ENCODE data around the gene RBMS3.

DNA sequence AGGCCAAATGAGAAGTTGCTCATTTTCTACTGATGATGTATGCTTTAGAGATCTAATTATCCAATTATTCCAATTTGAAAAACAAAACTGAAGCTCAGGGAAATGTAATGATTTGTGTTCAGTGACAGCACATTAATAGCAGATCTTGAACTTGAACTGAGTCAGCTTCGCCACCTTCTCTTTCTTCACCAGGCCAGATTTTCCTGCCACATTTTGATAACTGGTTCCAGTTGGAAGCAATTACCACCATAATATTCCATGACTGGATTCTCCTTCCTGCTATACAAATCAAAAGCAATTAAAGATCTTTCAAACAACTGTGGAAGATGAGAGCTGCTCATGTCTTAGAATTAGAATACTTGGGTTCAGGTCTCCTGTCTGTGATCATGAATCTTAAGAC is 334.1 kb downstream of the RBMS3 start:
- no peak for TF ChIP-seq ARNT (IDR thresholded peaks at IDR 0.05)
- TF ChIP-seq BHLHE40 (IDR thresholded peaks at IDR 0.05; ENCODE audit: borderline replicate concordance) = no peak
- no peak for TF ChIP-seq HDGF (IDR thresholded peaks at IDR 0.05; ENCODE audit: borderline replicate concordance)
- no peak for TF ChIP-seq L3MBTL2 (conservative IDR thresholded peaks at IDR 0.05)
- no peak for TF ChIP-seq TARDBP (IDR thresholded peaks at IDR 0.05)
- TF ChIP-seq FOXM1 (IDR thresholded peaks at IDR 0.05; ENCODE audit: borderline replicate concordance) = no peak
- TF ChIP-seq CTBP1 (IDR thresholded peaks at IDR 0.05; ENCODE audit: borderline replicate concordance) = no peak
- no peak for TF ChIP-seq NFRKB (IDR thresholded peaks at IDR 0.05)
- TF ChIP-seq ELF4 (IDR thresholded peaks at IDR 0.05) = no peak
- TF ChIP-seq SP1 (IDR thresholded peaks at IDR 0.05) = no peak

All from HEK293T (cell line).